ENCODE data around the gene LRRN1.

GRCh38 chr3:3813013-3813412 lies 13.8 kb downstream of the LRRN1 start:
- TF ChIP-seq EZH2phosphoT487 (IDR thresholded peaks at IDR 0.05; ENCODE audit: borderline replicate concordance): no peak
- TF ChIP-seq, protein P1, sequence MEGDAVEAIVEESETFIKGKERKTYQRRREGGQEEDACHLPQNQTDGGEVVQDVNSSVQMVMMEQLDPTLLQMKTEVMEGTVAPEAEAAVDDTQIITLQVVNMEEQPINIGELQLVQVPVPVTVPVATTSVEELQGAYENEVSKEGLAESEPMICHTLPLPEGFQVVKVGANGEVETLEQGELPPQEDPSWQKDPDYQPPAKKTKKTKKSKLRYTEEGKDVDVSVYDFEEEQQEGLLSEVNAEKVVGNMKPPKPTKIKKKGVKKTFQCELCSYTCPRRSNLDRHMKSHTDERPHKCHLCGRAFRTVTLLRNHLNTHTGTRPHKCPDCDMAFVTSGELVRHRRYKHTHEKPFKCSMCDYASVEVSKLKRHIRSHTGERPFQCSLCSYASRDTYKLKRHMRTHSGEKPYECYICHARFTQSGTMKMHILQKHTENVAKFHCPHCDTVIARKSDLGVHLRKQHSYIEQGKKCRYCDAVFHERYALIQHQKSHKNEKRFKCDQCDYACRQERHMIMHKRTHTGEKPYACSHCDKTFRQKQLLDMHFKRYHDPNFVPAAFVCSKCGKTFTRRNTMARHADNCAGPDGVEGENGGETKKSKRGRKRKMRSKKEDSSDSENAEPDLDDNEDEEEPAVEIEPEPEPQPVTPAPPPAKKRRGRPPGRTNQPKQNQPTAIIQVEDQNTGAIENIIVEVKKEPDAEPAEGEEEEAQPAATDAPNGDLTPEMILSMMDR (conservative IDR thresholded peaks at IDR 0.05; ENCODE audit: low read length): no peak

Data from Loucy (cell line).